ENCODE measurements around the gene FILIP1.

GRCh38 chr6:75268121-75268987 lies 225.2 kb downstream of the FILIP1 start:
- TF ChIP-seq, protein P1, sequence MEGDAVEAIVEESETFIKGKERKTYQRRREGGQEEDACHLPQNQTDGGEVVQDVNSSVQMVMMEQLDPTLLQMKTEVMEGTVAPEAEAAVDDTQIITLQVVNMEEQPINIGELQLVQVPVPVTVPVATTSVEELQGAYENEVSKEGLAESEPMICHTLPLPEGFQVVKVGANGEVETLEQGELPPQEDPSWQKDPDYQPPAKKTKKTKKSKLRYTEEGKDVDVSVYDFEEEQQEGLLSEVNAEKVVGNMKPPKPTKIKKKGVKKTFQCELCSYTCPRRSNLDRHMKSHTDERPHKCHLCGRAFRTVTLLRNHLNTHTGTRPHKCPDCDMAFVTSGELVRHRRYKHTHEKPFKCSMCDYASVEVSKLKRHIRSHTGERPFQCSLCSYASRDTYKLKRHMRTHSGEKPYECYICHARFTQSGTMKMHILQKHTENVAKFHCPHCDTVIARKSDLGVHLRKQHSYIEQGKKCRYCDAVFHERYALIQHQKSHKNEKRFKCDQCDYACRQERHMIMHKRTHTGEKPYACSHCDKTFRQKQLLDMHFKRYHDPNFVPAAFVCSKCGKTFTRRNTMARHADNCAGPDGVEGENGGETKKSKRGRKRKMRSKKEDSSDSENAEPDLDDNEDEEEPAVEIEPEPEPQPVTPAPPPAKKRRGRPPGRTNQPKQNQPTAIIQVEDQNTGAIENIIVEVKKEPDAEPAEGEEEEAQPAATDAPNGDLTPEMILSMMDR (conservative IDR thresholded peaks at IDR 0.05; ENCODE audit: low read length) = no peak
- no peak for TF ChIP-seq EZH2phosphoT487 (IDR thresholded peaks at IDR 0.05; ENCODE audit: borderline replicate concordance, low read depth, low read length)

All from OCI-LY7 (cell line).